HG03378 (cell line): ENCODE results near the gene COQ6.
"Not testable (repeated sequence)": the region's sequence is repeated elsewhere in the genome, so short reads cannot be mapped to it uniquely, and the experiment has no call there.

Source experiments
- ATAC-seq: cut with Tn5 transposase; IDR thresholded peaks from one replicate; pipeline ENCODE4 v1.9.1; 2021; ENCODE audit warnings: mild to moderate bottlenecking, moderate library complexity; ENCODE audit not compliant: unreplicated experiment

Gene COQ6

DNA sequence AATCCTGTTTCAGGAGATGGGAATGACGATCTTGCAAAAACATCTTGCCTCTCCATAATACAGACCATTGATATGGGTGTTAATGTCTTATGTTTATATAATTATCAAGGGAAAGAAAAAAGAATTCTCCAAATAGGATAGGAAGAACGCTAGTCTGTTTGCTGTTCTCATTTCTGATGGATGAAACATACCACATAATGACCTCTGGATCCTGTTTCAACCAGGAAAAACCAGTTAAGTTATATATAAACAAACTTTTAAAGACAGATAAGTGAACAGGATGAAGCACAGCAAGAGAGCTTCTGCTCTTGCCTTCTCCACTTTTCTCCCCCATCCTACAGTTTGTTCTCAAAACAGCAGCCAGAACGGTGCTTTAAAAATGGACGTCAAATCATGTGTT is 27.8 kb downstream of the COQ6 start:
- ATAC-seq, result no peak

- no peak for ATAC-seq
Measured at GRCh38 chr14:73988065-73988464, 38.0 kb downstream of the COQ6 start.

GRCh38 chr14:73988656-73989055 is 38.6 kb downstream of the COQ6 start:
- ATAC-seq, result not testable (repeated sequence)

DNA sequence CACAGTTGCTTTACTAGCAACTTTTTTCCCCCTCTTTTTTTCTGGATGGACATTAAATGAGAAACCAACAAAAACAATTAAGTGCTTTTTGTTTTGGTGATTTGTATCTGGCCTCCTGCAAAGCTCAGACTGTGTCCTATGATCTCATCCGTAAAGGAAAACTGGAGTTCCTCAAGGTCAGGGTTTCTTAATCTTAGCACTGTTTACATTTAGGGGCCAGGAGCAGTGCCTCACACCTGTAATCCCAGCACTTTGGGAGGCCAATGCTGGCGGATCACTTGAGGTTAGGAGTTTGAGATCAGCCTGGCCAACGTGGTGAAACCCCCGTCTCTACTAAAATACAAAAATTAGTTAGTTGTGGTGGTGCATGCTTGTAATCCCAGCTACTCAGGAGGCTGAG is 41.0 kb downstream of the COQ6 start:
- no peak for ATAC-seq

GRCh38 chr14:73994926-73995325 is 44.8 kb downstream of the COQ6 start:
- not testable (repeated sequence) for ATAC-seq

DNA sequence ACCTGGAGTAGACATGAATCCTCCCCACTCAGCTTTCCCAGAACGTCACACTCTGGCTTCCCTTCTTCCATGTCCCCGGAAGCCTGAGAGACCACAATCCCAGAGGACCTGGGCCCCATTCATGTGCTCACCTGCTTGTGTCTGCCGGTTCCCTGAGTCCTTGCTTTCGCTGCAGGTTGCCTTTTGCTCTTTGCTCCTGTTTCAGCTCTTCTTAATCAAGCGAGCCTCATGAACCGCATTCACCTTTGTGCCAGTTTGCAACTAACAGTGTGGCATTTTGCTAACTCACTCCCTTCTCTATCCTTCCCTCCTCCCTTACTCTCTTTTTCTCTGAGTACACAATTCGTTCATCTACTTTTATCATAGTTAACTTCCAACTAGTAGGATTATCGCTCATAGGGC is 45.9 kb downstream of the COQ6 start:
- no peak for ATAC-seq

GRCh38 chr14:73996731-73997107 is 46.6 kb downstream of the COQ6 start:
- ATAC-seq, result no peak

GRCh38 chr14:73997108-73997943 is 47.2 kb downstream of the COQ6 start:
- ATAC-seq, result no peak

DNA sequence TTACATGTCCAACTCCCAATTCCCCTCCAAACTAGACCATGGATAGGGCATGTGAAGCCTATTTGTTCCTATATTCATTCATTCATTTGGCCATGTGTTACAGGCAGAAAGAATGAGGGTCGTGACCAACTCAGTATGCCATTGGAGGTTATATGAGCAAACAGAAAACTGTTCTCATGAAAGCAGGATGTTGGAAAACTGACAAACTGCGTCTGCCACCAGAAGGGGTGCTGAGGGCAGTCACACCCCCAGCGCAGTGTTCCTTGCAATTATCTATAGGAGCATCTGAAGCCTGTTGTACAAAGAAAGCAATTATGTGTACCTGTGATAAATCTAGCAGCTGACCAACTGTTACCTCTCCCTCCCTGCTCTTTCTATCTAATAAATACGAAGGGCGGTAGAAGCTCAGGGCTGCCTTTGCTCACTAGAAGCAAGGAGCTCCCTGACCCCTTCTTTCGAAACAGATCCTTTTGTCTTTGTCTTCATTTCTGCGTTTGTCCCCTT is 47.9 kb downstream of the COQ6 start:
- ATAC-seq, result no peak

DNA sequence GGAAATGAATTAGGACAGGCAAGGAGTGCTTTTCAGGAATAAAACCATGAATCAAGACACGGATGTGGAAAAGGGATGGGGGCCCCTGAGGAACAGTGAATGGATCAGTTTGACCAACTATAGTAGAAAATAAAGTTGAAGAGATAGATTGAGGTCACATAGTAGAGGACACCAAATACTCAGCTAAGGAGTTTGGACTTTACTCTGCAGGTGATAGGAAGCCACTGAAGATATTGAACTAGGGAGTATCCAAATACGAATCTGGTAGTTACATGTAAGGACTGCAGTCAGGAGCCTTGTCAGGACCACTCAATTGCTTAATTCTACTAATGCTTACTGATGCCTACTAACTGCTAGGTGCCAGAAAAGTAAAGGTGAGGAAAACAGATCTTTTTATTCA is 48.6 kb downstream of the COQ6 start:
- ATAC-seq, result no peak

DNA sequence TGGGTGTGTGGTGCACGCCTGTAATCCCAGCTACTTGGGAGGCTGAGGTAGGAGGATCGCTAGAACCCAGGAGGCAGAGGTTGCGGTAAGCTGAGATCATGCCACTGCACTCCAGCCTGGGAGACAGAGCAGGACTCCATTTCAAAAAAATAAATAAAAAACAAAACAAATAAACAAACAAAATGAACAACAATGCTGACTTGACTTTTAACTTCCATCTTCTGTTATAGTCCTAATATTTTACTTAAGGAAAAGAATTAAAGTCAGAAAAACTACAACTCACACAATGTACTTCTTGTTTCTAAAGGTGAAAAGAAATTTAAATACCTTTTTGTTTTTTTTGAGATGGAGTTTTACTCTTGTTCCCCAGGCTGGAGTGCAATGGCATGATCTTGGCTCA is 55.6 kb downstream of the COQ6 start:
- not testable (repeated sequence) for ATAC-seq

GRCh38 chr14:74008843-74009499 is 58.9 kb downstream of the COQ6 start:
- no peak for ATAC-seq
